Renal pelvis (tissue), 4 donors: Measurements from ENCODE around the gene FOXO3. TPM values are rescaled to one million over a fixed set of nuclear protein-coding genes. Genes with fewer than 3 reads are reported as not detected.

ENCODE experiments used
- DNase-seq: peaks from one replicate; pipeline ENCODE4 v3.0.0-alpha.2; 2013
- polyA plus RNA-seq, 3 donors: library from polyadenylated mRNA; unstranded; fragments of 120-200 nt; gene quantifications; one replicate each; pipeline ENCODE4 v1.2.1, GENCODE V29; 2013; ENCODE audit not compliant: insufficient read length in 3 of 3

FOXO3 gene
- polyA plus RNA-seq, 3 donors: 41.4 to 48.3 (median 46.6) TPM

- no peak for DNase-seq
These were observed 146.7 kb downstream of the FOXO3 start for GRCh38 chr6:108707328-108707976.

DNA sequence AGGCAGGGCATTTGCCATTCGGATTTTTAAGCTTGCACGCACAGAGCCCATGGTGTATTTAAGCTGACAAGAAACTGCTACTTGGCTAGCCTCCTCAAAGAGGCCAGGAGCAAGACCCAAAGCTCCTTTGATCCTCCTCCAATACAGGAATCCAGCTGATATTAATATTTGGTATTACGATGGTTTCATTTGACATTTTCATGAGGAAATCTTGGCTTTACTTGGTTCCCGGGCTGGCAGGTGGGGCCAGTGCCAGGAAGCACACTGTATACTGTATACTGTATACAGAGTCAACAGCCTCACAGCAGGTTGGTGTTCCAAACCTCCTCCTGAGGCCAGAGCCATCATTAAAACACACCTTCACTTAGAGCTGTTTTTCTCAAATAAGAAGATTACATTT lies 149.3 kb downstream of the FOXO3 start:
- DNase-seq: no peak

DNA sequence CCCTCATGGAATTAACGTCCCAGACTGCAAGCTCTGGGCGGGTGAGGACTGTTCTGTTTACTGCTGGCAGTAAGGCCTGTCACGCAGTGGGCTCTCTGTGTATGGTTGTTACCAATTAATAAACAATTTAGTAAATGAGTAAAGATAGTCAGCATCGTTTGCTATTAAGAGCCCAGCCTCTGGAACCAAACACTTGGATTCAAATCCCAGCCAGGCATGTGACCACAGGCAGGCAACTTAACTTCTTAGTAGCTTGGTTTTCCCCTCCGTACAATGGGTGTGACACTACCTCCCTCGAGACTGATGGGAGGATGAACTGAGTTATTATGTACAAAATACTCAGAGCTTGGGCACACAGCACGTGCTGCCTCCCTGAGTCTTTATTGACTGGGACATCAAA lies 149.8 kb downstream of the FOXO3 start:
- no peak for DNase-seq

GRCh38 chr6:108711071-108711470 lies 150.4 kb downstream of the FOXO3 start:
- no peak for DNase-seq

DNA sequence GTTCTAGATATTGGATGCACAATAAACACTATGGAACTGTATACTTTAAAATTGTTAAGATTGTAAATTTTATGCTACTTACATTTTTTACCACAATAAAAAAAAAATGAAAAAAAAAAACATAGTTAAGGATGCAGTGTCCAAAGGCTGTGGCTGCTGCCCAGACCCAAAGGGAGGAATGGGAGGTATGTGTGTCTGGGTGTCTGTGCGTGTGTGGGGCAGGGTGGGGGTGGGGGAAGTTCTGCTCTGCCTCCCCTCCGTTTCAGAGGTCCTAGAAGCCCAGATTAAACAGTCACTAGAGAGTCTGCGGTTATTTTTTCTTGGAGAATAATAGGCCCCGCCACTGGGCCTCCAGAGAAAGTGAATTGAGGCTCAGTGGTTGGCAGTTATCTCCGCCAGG lies 151.1 kb downstream of the FOXO3 start:
- no peak for DNase-seq

DNA sequence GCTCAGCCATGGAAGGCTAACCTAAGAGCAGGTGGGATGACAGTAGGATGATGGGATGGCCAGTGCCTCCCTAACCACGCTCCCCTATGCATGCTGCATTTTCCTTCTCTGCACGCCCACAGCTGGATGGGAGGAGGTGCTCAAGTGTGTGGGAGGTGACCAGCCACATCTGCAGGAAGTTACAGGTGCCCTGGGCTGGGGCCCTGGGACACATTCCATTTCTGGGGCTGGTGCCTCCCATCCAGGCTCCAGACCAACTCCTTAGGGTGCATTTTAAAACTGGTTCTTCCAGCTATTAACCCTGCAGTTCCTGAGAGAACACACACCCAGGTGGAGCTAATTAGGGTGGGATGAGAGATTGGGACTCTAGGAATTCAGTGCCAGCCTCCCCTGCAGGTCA lies 152.2 kb downstream of the FOXO3 start:
- no peak for DNase-seq

- no peak for DNase-seq
These were observed 153.5 kb downstream of the FOXO3 start for GRCh38 chr6:108714101-108714765.

- no peak for DNase-seq
These were observed 154.2 kb downstream of the FOXO3 start for GRCh38 chr6:108714766-108715414.

GRCh38 chr6:108715832-108716231 lies 155.1 kb downstream of the FOXO3 start:
- no peak for DNase-seq

DNA sequence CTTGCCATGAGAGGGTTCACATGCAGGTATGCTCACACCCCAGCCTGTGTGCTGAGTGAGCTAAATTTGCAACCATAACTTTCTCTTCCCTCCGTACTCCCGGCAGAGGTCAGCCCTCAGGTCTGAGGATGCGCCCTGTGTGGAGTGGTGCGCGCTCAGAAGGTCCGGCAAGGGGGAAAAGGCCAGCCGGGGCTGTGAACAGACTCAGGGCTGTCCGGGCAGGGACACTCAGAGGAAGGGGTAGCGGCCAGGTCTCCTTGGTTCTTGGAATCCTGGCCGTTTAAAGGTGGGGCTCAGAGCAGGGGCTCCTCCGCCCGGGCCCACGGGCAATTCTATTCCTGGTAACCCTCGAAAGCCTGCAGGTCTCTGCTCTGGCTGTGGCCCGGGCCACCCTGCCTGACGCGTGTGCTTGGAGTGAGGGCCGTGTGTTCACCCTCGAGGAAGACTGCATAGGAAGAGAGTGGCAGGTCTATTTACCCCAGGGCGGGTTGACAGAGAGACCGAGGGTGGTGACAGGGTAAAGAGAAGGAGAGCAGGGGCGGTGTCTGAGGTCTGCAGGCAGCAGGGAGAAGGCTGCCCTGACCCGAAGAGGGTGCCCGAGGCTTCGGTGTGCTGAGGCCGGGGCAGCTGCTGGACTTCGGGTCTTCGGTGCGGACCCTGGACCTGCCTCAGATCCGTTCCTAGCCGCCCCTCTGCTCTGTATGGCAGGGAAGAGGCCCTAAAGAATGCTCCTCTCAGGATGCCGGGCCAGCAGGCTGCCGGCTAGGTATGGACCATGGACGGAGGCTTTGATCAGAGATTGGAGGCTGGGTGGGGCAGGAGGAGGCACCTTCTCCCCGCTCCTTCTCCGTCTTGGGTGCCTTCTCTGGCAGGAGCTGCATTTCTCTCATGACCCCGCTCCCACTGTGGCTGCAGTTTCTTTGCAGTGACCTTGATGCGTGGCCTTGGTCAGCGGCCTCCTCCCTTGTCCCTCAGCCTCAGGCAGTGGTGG lies 156.4 kb downstream of the FOXO3 start:
- DNase-seq: no peak

- DNase-seq: no peak
These were observed 158.8 kb downstream of the FOXO3 start for GRCh38 chr6:108719477-108719876.

GRCh38 chr6:108720827-108721226 lies 160.1 kb downstream of the FOXO3 start:
- DNase-seq: no peak

DNA sequence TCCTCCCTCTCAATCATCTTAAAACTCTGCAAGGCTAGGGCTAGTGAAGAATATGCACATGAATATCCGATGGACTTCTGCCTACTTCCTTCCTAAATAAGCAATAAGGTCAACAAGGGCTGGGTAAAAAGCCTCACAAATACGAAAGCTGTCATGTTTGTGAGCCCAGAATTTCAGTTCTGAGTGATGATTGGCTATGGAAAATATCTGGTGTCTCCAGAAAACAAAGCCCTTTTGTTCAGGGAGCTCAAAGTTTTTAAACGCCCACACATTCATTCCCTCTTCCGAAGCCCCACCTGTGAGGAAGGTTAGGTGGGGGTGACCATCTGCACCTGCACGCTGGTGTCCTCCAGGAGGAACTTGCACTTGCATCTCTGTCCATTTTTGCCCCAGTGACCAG lies 160.6 kb downstream of the FOXO3 start:
- DNase-seq: no peak

- DNase-seq: no peak
These were observed 162.9 kb downstream of the FOXO3 start for GRCh38 chr6:108723594-108723993.

GRCh38 chr6:108726726-108727339 lies 166.1 kb downstream of the FOXO3 start:
- no peak for DNase-seq

DNA sequence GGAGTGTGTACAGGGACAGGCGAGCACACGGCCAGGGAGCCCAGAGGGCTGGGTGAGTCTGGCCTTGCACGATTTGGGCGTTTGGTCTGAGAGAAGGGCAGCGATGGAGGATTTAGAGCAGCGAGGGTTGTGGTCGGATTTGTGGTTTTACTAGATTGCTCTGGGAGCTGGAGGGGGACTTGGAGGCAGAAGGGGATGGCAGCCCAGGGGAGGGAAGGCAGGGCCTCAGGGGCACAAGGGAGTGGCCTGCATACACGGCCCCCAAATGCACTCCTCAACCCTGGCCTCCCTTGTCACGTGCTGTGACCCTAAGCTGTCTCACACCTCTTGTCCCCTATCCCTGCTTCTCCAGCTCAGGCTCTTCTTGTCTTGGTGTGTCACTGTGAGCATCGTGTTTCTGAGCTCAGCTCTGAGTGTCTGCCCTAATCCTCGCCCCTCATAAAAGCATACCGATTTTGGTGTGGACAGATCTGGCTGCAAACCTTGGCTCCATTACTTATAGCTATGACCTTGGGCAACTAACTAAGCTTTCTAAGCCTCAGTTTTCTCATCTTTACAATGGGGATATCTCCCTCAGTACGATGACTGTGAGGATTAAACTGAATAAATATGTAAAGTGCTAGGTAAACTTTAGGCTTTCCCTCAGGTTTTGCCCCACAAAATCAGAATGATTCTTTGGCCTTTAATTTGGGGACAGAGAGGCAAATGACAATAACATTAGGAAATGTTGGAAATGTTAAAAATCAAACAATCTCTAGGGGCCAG lies 167.4 kb downstream of the FOXO3 start:
- DNase-seq: no peak

- no peak for DNase-seq
These were observed 168.1 kb downstream of the FOXO3 start for GRCh38 chr6:108728826-108729225.

GRCh38 chr6:108730635-108731515 lies 170.2 kb downstream of the FOXO3 start:
- no peak for DNase-seq

DNA sequence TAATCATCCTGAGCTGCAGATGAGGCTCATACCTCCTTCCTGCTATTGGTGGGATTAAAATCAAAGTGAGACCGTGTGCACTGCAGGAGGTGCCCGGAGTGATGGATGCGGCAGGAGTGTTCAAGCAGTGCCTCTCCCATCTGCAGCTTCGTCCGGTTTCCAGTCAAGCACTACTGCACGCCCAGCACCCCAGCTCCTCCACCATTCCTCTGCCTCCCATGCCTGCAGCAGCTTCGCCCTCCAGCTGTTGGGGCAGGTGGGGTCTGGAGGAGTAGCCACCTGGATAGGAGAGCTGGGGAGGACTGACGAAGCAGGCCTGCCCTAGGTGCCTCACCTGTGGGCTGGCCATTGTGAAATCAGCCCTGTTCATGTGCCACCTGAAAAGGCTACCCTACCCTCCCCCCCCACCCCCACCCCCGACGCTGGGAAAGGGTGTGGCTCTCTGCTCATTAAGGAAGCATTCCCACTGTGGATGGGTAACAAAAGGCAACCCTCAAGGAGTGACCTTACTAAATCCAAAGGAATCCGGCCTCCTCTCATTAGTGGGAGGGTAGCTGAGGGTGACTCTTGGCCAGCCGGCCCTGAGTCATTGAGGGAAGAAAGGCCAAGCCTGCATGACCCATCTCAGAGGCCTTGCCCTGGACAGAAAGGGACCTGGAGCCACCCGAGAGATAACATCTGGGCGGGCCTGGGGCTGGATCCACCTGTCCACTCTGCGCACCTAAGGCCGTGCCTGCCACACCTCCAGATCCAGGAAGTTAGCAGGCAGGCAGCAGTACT lies 171.6 kb downstream of the FOXO3 start:
- DNase-seq: no peak
